Renal pelvis (tissue), 4 donors: Measurements from ENCODE around the gene LUC7L2. TPM values are rescaled to one million over a fixed set of nuclear protein-coding genes. Genes with fewer than 3 reads are reported as not detected.
"Not testable (repeated sequence)": the region's sequence is repeated elsewhere in the genome, so short reads cannot be mapped to it uniquely, and the experiment has no call there.

ENCODE experiments used
- DNase-seq: peaks from one replicate; pipeline ENCODE4 v3.0.0-alpha.2; 2013
- polyA plus RNA-seq, 3 donors: library from polyadenylated mRNA; unstranded; fragments of 120-200 nt; gene quantifications; one replicate each; pipeline ENCODE4 v1.2.1, GENCODE V29; 2013; ENCODE audit not compliant: insufficient read length in 3 of 3

LUC7L2 gene
- polyA plus RNA-seq, 3 donors = 107 to 171 (median 167) TPM

DNA sequence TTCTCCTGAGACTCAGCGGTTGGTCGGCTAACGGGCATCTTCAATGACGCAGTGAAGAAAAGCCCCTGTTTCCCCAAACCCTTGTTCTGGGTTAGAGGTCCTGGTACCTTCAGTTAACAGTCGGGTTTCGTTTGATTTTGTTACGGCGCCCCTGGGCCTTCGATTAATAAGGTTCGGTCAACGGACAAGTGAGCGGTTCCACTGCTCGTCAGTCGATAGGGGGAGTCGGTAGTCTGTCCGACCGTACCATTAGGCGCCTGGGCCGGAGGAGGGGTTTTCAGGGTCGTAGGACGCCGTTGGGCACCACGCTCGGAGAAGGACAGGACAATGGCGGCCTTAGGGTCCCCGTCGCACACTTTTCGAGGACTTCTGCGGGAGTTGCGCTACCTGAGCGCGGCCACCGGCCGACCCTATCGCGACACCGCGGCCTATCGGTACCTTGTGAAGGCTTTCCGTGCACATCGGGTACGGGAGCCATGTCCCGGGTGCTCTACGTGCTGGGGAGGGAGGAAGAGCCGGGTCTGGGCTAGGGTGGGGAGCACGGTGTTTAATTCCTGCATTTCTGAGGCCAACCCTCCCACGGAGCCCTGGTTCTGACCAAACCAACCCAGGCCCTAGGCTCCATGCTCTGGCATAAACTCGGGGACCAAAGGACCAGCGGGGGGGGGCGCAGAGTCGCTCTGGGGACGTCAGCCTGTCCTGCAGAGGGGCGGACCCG lies 18.5 kb upstream of the LUC7L2 start, which contains the start of gene FMC1:
FMC1 (plus strand) TSS at position 280 of the 718 bp plus-strand sequence; CDS start at position 328, 48 bp downstream.
- DNase-seq = peak; percentile 95

GRCh38 chr7:139341776-139342226 lies 17.9 kb upstream of the LUC7L2 start:
- DNase-seq = no peak

DNA sequence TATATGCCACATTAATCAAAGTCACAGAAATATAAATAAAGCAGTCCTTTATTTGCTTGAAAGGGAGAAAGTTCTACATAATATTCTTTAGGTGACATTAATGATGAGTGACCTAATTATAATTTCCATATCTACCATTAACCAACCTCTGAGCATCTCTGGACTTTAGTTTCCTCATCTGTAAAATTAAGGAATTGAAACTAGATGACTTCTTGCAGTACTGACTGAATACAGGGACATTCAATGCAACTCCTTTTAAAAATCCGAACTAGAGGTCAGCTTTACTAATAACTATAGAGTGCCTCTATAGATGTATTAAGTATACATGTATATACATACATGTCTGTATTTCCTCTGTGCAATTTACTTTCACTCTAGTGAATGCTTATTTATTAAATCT lies 14.7 kb upstream of the LUC7L2 start:
- no peak for DNase-seq

DNA sequence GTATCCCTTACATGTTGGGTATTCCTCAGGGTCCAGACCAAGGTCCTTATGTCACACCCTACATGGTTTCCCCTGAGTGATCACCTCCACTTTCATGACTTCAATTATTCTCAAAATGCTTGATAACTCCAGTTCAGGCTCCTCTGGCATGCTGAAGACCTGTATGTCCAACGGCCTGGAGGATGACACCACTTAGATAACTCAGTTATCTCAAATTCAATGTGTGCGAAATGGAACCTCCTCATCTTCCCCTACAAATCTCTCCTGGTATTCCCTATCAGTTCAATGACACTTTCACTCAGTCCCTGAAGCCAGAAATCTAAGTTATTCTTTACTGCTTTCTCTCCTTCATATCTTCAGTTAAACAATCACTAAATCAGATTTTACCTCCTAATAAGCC lies 8.7 kb upstream of the LUC7L2 start:
- DNase-seq = no peak

DNA sequence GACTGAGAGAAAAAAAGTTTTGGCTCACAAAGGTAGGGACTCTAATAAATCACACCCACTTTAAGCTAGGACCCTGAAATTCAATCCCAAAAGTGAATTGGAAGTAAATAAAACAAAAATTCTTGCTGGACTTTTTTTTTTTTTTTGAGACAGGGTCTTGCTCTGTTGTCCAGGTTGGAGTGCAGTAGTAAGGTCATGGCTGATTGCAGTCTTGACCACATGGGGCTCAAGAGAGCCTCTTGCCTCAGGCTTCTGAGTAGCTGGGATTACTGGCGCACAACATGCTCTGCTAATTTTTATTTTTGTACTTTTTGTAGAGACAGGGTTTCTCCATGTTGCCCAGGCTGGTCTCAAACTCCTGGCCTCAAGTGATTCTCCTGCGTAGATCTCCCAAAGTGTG lies 5.0 kb upstream of the LUC7L2 start:
- DNase-seq = no peak

- no peak for DNase-seq
Observed at GRCh38 chr7:139355320-139355719, 4.4 kb upstream of the LUC7L2 start.

- DNase-seq = not testable (repeated sequence)
Observed at GRCh38 chr7:139357729-139358506, 1.8 kb upstream of the LUC7L2 start.

GRCh38 chr7:139358541-139359365 lies 941 bp upstream of the LUC7L2 start:
- peak; percentile 52 for DNase-seq

- peak; percentile 97 for DNase-seq
Observed at GRCh38 chr7:139360210-139360947, 685 bp downstream of the LUC7L2 start.

- no peak for DNase-seq
Observed at GRCh38 chr7:139360948-139361307, 1.2 kb downstream of the LUC7L2 start.

DNA sequence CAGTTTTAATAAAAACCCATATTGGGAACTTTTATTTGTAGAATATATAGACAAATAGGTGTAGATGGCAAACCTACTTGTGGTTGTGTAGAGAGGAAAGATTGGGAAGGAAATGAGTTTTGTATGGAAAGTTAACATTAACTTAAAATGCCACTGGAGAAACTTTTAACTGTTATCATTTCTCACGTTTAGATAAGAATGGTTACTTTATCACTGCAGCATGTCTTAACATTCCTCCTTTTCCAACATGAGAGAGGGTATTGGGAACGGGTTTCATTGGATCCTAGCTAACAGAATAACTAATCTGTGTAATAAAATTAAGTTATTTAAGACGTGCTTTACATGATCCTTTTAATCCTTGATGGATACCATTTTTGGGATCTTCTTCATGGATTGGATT lies 1.8 kb downstream of the LUC7L2 start:
- no peak for DNase-seq

DNA sequence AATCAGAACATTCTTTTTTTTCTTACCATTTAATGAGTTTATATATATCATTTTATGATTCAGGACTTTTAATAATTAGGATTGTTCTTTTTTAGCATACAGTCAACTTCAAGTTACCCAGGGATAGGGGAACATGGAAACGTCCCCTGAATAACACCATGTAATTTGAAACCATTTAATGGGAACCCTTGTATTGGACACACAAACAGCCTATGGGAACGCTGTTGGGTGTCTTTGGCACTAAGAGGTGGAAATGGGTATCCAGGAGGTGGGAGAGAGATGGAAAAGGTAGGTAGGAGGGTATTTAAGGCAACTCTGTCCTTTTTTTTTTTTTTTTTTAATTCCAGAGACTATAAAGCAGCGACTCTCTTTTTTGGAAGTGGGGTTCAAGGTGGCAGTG lies 2.6 kb downstream of the LUC7L2 start:
- DNase-seq = no peak

DNA sequence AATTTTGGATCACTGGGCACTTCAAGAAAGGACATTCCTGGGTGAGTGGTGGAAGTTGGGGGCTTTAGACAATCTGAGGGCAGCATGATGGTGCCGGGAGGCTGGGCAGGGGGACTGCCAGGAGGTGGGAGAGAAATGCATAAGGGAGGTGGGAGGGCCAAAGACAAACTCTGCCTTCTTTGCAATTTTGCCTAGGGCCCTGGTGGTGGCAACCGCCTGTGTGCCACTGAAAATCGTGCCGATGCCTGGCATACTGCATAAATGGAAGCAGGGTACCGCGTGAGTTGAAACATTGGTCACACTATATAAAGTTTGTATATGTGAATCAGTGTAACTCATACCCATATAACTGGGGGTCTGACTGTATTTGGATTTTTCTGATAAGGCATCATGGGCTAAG lies 3.3 kb downstream of the LUC7L2 start:
- DNase-seq = no peak

- DNase-seq = no peak
Observed at GRCh38 chr7:139365336-139365735, 5.6 kb downstream of the LUC7L2 start.

DNA sequence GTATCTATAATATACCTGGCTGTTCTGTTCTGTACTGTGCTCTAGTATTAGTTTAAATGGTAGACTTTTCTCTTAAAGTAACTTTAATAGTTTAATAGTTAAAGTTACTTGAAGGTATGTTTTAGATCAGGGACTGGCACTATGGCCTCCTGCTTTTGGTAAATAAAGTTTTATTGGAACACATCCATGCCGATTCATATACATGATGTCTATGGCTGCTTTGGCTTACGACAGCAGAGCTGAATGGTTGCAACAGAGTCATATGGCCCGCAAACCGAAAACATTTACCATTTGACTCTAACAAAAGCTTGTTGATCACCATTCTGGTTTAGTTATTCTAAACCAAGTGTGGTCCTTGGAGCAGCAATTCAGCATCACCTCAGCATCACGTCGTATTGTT lies 6.7 kb downstream of the LUC7L2 start:
- no peak for DNase-seq

GRCh38 chr7:139367438-139368155 lies 7.9 kb downstream of the LUC7L2 start:
- no peak for DNase-seq

GRCh38 chr7:139370301-139370942 lies 10.7 kb downstream of the LUC7L2 start:
- no peak for DNase-seq

GRCh38 chr7:139370943-139371313 lies 11.2 kb downstream of the LUC7L2 start:
- no peak for DNase-seq

GRCh38 chr7:139374246-139374645 lies 14.6 kb downstream of the LUC7L2 start:
- no peak for DNase-seq

- DNase-seq = no peak
Observed at GRCh38 chr7:139382439-139382838, 22.7 kb downstream of the LUC7L2 start.

- DNase-seq = no peak
Observed at GRCh38 chr7:139384611-139385010, 24.9 kb downstream of the LUC7L2 start.
